ENCODE results near the gene SPSB3. TPM values are rescaled to one million over a fixed set of nuclear protein-coding genes. Genes with fewer than 3 reads are reported as not detected.

SPSB3 gene
- total and polyA plus RNA-seq, 2 of the 13 experiments (the other 11 are each of a cell fraction or from before 2014, with no cell fraction given), result 13.2 to 21.9 TPM

GRCh38 chr16:1793578-1794220 is 11.3 kb upstream of the SPSB3 start, which contains the start of gene IGFALS (continued):
- TF ChIP-seq PATZ1 (CRISPR knock-in tag; IDR thresholded peaks at IDR 0.05), result peak; percentile 47; the same call in 1 of the 2 replicates
- TF ChIP-seq BCL6 (CRISPR knock-in tag; IDR thresholded peaks at IDR 0.05), result no peak
- no peak for TF ChIP-seq RARA (CRISPR knock-in tag; IDR thresholded peaks at IDR 0.05)
- TF ChIP-seq HNRNPK (IDR thresholded peaks at IDR 0.05; ENCODE audit: low read depth, low read length, poor library complexity, severe bottlenecking), result peak; percentile 43
- TF ChIP-seq SALL1 (CRISPR knock-in tag; IDR thresholded peaks at IDR 0.05), result no peak
- TF ChIP-seq FOXK1 (CRISPR knock-in tag; IDR thresholded peaks at IDR 0.05; ENCODE audit: borderline replicate concordance, low read depth), result no peak
- peak; percentile 25; the same call in 1 of the 2 replicates for TF ChIP-seq CTCF (CRISPR knock-in tag; IDR thresholded peaks at IDR 0.05)
- TF ChIP-seq ZNF652 (CRISPR knock-in tag; IDR thresholded peaks at IDR 0.05; ENCODE audit: borderline replicate concordance, low read depth), result peak; percentile 93
- 0 out of 2 replicates have a peak, but pooled peaks have one; percentile 32 for TF ChIP-seq SRY (CRISPR knock-in tag; IDR thresholded peaks at IDR 0.05)
- TF ChIP-seq ZNF850 (CRISPR knock-in tag; conservative IDR thresholded peaks at IDR 0.05), result 0 out of 2 replicates have a peak, but pooled peaks have one; percentile 23
- no peak for TF ChIP-seq POLR2G (IDR thresholded peaks at IDR 0.05; ENCODE audit: low read depth, low read length)
- no peak for TF ChIP-seq NONO (IDR thresholded peaks at IDR 0.05)
- peak; percentile 9; the same call in 1 of the 2 replicates for TF ChIP-seq NONO (CRISPR knock-in tag; conservative IDR thresholded peaks at IDR 0.05)
- no peak for TF ChIP-seq HNF1B (CRISPR knock-in tag; IDR thresholded peaks at IDR 0.05)

All from HepG2 (cell line).